ENCODE data around the gene MACO1.

MACO1 gene

GRCh38 chr1:25527946-25528595, 97.4 kb downstream of the MACO1 start:
- H3K4me3 ChIP-seq (ENCODE audit: low read length): no peak overlapping the region
- no peak for TF ChIP-seq CTCF (conservative IDR thresholded peaks at IDR 0.05; ENCODE audit: low read length)
- no peak for DNase-seq (ENCODE audit: low read depth)

GRCh38 chr1:25528881-25529517, 98.3 kb downstream of the MACO1 start:
- H3K4me3 ChIP-seq (ENCODE audit: low read length): no peak overlapping the region
- TF ChIP-seq CTCF (conservative IDR thresholded peaks at IDR 0.05; ENCODE audit: low read length): no peak
- no peak for DNase-seq (ENCODE audit: low read depth)

- TF ChIP-seq CTCF (conservative IDR thresholded peaks at IDR 0.05; ENCODE audit: low read length): no peak
- DNase-seq (ENCODE audit: low read depth): no peak
- H3K4me3 ChIP-seq (ENCODE audit: low read length): no peak overlapping the region
Observed at GRCh38 chr1:25529518-25530185, 99.0 kb downstream of the MACO1 start.

- DNase-seq (ENCODE audit: low read depth): no peak
- TF ChIP-seq CTCF (conservative IDR thresholded peaks at IDR 0.05; ENCODE audit: low read length): no peak
- H3K4me3 ChIP-seq (ENCODE audit: low read length): no peak overlapping the region
Observed at GRCh38 chr1:25530186-25531081, 99.7 kb downstream of the MACO1 start.

- no peak overlapping the region for H3K4me3 ChIP-seq (ENCODE audit: low read length)
- no peak for TF ChIP-seq CTCF (conservative IDR thresholded peaks at IDR 0.05; ENCODE audit: low read length)
- no peak for DNase-seq (ENCODE audit: low read depth)
Observed at GRCh38 chr1:25531082-25531461, 100.4 kb downstream of the MACO1 start.

- H3K4me3 ChIP-seq (ENCODE audit: low read length): no peak overlapping the region
- DNase-seq (ENCODE audit: low read depth): no peak
- no peak for TF ChIP-seq CTCF (conservative IDR thresholded peaks at IDR 0.05; ENCODE audit: low read length)
Observed at GRCh38 chr1:25532970-25533369, 102.3 kb downstream of the MACO1 start.
